Measurements from ENCODE around the gene HMGA1. TPM values are rescaled to one million over a fixed set of nuclear protein-coding genes. Genes with fewer than 3 reads are reported as not detected.

HMGA1 gene
- total RNA-seq, 2 experiments from 2014 or later, result 291 to 318 TPM

GRCh38 chr6:34237722-34238584 is 1.3 kb downstream of the HMGA1 start:
- Mint-ChIP-seq H3K36me3 (ENCODE audit: low read depth) (peaks cover 32% of the 10 kb centered on the region), H3K9me3 (no peaks in the 10 kb centered on the region), H3K4me3 (peak overlapping the region; percentile 93), H3K27ac (peak overlapping the region; percentile 95), H3K27me3 (no peaks in the 10 kb centered on the region), H3K4me1 (peaks cover 60% of the 10 kb centered on the region)
- ChIA-PET CTCF (interaction anchor here (1.3 kb wide), 1 partner anchor 11 kb away, joined by 7 read pairs; no protein-coding TSS in a partner anchor), POLR2A (no interaction called here)
- peak; percentile 80 for DNase-seq

GRCh38 chr6:34238585-34239499 is 2.2 kb downstream of the HMGA1 start:
- ChIA-PET POLR2A (no interaction called here), CTCF (no interaction called here)
- Mint-ChIP-seq H3K27ac (peak overlapping the region; percentile 95), H3K36me3 (ENCODE audit: low read depth) (peaks cover 41% of the 10 kb centered on the region), H3K27me3 (no peaks in the 10 kb centered on the region), H3K9me3 (no peaks in the 10 kb centered on the region), H3K4me1 (peaks cover 68% of the 10 kb centered on the region), H3K4me3 (peak overlapping the region; percentile 93)
- no peak for DNase-seq

- H3K27me3 Mint-ChIP-seq, result no peaks in the 10 kb centered on the region
- ChIA-PET CTCF (no interaction called here), POLR2A (no interaction called here)
- peak overlapping the region; percentile 93 for H3K4me3 Mint-ChIP-seq
- no peaks in the 10 kb centered on the region for H3K9me3 Mint-ChIP-seq
- peaks cover 44% of the 10 kb centered on the region for H3K36me3 Mint-ChIP-seq (ENCODE audit: low read depth)
- H3K4me1 Mint-ChIP-seq, result peaks cover 65% of the 10 kb centered on the region
- peak overlapping the region; percentile 95 for H3K27ac Mint-ChIP-seq
- DNase-seq, result no peak
Measured at GRCh38 chr6:34239500-34239825, 2.8 kb downstream of the HMGA1 start.

GRCh38 chr6:34239893-34240292 is 3.2 kb downstream of the HMGA1 start:
- H3K36me3 Mint-ChIP-seq (ENCODE audit: low read depth), result peaks cover 48% of the 10 kb centered on the region
- H3K4me1 Mint-ChIP-seq, result peaks cover 66% of the 10 kb centered on the region
- H3K27me3 Mint-ChIP-seq, result no peaks in the 10 kb centered on the region
- no peak for DNase-seq
- POLR2A ChIA-PET, result no interaction called here
- H3K4me3 Mint-ChIP-seq, result no peak overlapping the region
- peak overlapping the region; percentile 46 for H3K27ac Mint-ChIP-seq
- CTCF ChIA-PET, result interaction anchor here (0.5 to 1.4 kb wide), 3 partner anchors 9 to 26 kb away, joined by 3 to 4 read pairs (median 4); no protein-coding TSS in a partner anchor
- H3K9me3 Mint-ChIP-seq, result no peaks in the 10 kb centered on the region

GRCh38 chr6:34240329-34241248 is 3.9 kb downstream of the HMGA1 start:
- CTCF ChIA-PET, result interaction anchor here (0.5 to 1.4 kb wide), 3 partner anchors 9 to 27 kb away, joined by 3 to 4 read pairs (median 4); no protein-coding TSS in a partner anchor
- no peaks in the 10 kb centered on the region for H3K27me3 Mint-ChIP-seq
- H3K27ac Mint-ChIP-seq, result peak overlapping the region; percentile 50
- H3K9me3 Mint-ChIP-seq, result no peaks in the 10 kb centered on the region
- H3K36me3 Mint-ChIP-seq (ENCODE audit: low read depth), result peaks cover 53% of the 10 kb centered on the region
- POLR2A ChIA-PET, result no interaction called here
- H3K4me3 Mint-ChIP-seq, result no peak overlapping the region
- no peak for DNase-seq
- H3K4me1 Mint-ChIP-seq, result peaks cover 73% of the 10 kb centered on the region

GRCh38 chr6:34241351-34242215 is 4.9 kb downstream of the HMGA1 start:
- DNase-seq, result no peak
- H3K9me3 Mint-ChIP-seq, result no peaks in the 10 kb centered on the region
- peaks cover 76% of the 10 kb centered on the region for H3K4me1 Mint-ChIP-seq
- CTCF ChIA-PET, result interaction anchor here (1.3 to 1.5 kb wide), 2 partner anchors 19 to 45 kb away, joined by 3 read pairs; no protein-coding TSS in a partner anchor
- H3K27me3 Mint-ChIP-seq, result no peaks in the 10 kb centered on the region
- H3K36me3 Mint-ChIP-seq (ENCODE audit: low read depth), result peaks cover 58% of the 10 kb centered on the region
- POLR2A ChIA-PET, result no interaction called here
- peak overlapping the region; percentile 57 for H3K27ac Mint-ChIP-seq
- H3K4me3 Mint-ChIP-seq, result no peak overlapping the region

- no peak for DNase-seq
- CTCF ChIA-PET, result interaction anchor here (1.3 to 1.5 kb wide), 2 partner anchors 20 to 46 kb away, joined by 3 read pairs; no protein-coding TSS in a partner anchor
- Mint-ChIP-seq H3K4me1 (peaks cover 82% of the 10 kb centered on the region), H3K4me3 (no peak overlapping the region), H3K27ac (peak overlapping the region; percentile 80), H3K9me3 (no peaks in the 10 kb centered on the region), H3K27me3 (no peaks in the 10 kb centered on the region), H3K36me3 (ENCODE audit: low read depth) (peaks cover 58% of the 10 kb centered on the region)
- POLR2A ChIA-PET, result no interaction called here
Measured at GRCh38 chr6:34242252-34243130, 5.8 kb downstream of the HMGA1 start.

- no peak for DNase-seq
- peaks cover 89% of the 10 kb centered on the region for H3K4me1 Mint-ChIP-seq
- ChIA-PET POLR2A (no interaction called here), CTCF (interaction anchor here (0.6 to 1.5 kb wide), 2 partner anchors 47 kb away, joined by 3 read pairs; no protein-coding TSS in a partner anchor)
- no peak overlapping the region for H3K4me3 Mint-ChIP-seq
- H3K27me3 Mint-ChIP-seq, result no peaks in the 10 kb centered on the region
- peak overlapping the region; percentile 80 for H3K27ac Mint-ChIP-seq
- H3K9me3 Mint-ChIP-seq, result no peaks in the 10 kb centered on the region
- H3K36me3 Mint-ChIP-seq (ENCODE audit: low read depth), result peaks cover 57% of the 10 kb centered on the region
Measured at GRCh38 chr6:34243131-34243771, 6.6 kb downstream of the HMGA1 start.

- H3K27me3 Mint-ChIP-seq, result no peaks in the 10 kb centered on the region
- H3K27ac Mint-ChIP-seq, result peak overlapping the region; percentile 60
- no peaks in the 10 kb centered on the region for H3K9me3 Mint-ChIP-seq
- CTCF ChIA-PET, result interaction anchor here (0.6 to 1.0 kb wide), 2 partner anchors 46 to 81 kb away, joined by 3 read pairs; no protein-coding TSS in a partner anchor
- POLR2A ChIA-PET, result no interaction called here
- H3K36me3 Mint-ChIP-seq (ENCODE audit: low read depth), result peaks cover 51% of the 10 kb centered on the region
- peaks cover 81% of the 10 kb centered on the region for H3K4me1 Mint-ChIP-seq
- no peak for DNase-seq
- no peak overlapping the region for H3K4me3 Mint-ChIP-seq
Measured at GRCh38 chr6:34243901-34244884, 7.5 kb downstream of the HMGA1 start.
